ENCODE measurements around the gene C2CD2.

- TF ChIP-seq CTCF (IDR thresholded peaks at IDR 0.05): no peak
- TF ChIP-seq POLR2A (IDR thresholded peaks at IDR 0.05): no peak
These were observed 101.5 kb downstream of the C2CD2 start for GRCh38 chr21:41852151-41852928.
